NT2/D1 (cell line): ENCODE measurements around the gene PLCD1.

Experiments used
- SUZ12 ChIP-seq: IDR thresholded peaks from 2 replicates; pipeline ENCODE4 v1.6.1; 2011; ENCODE audit not compliant: insufficient read length, insufficient read depth; ENCODE audit errors: extremely low read depth
- YY1 ChIP-seq: IDR thresholded peaks from 2 replicates; pipeline ENCODE4 v1.6.1; 2011; ENCODE audit not compliant: insufficient read length, insufficient read depth
- ZNF274 ChIP-seq: IDR thresholded peaks from 2 replicates; pipeline ENCODE4 v1.6.1; 2011; ENCODE audit warnings: mild to moderate bottlenecking, low read depth, low read length

DNA sequence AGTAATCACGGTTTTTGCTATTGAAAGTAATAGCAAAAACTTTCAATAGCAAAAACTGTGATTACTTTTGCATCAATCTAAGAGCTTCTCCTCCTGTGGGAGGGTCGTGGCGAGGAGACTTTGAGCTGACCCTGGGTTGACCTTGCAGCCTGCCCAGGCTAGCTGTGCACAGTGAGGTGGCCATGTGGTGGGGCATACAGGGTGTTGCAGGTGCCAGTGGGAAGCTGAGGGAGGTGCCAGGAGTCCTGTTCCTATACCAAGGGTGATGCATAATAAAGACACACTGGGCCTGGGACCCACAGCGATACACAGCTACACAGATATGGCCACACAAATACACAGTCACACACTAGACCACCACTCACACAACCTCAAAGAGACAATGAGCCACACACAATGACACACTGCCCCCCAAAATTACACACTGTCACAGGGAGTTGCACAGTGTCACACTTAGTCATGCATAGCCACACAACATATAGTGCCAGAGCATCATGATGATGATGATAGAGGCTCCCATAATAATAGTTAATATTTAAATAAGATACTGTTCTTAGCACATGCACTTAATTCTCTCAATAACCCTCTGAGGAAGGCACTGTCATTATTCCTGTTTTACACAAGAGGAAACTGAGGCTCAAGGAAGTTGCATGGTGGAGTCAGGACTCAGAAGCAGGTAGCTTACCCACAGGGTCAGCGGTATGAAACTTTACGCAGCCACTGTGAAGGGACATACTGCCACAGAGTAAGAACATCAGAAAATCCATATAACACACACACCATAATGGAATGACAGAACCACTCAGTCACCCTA is 6.3 kb downstream of the PLCD1 start:
- TF ChIP-seq YY1 (no peak), SUZ12 (no peak), ZNF274 (no peak)
